Effector memory CD4-positive, alpha-beta T cell (primary cell): ENCODE results near the gene SMAD3.

ENCODE experiments used
- DNase-seq, 3 donors: peaks; one replicate each; pipeline ENCODE4 v3.0.0-alpha.2; 2020
- H3K27ac ChIP-seq: 2 replicates; pipeline ENCODE4 v1.7.0; 2013; ENCODE audit warnings: mild to moderate bottlenecking, low read length, moderate library complexity; ENCODE audit not compliant: insufficient read depth, poor library complexity, severe bottlenecking
- H3K27me3 ChIP-seq: replicated peaks from 2 replicates; pipeline ENCODE4 v1.7.0; 2013; ENCODE audit warnings: mild to moderate bottlenecking, low read length; ENCODE audit not compliant: insufficient read depth, control insufficient read depth, poor library complexity, severe bottlenecking
- H3K36me3 ChIP-seq: 2 replicates; pipeline ENCODE4 v1.7.0; 2013; ENCODE audit warnings: mild to moderate bottlenecking, low read length, moderate library complexity; ENCODE audit not compliant: control insufficient read depth, insufficient read depth
- H3K4me1 ChIP-seq: 2 replicates; pipeline ENCODE4 v1.7.0; 2013; ENCODE audit warnings: low read length, mild to moderate bottlenecking; ENCODE audit not compliant: control insufficient read depth, insufficient read depth, poor library complexity, severe bottlenecking
- H3K4me3 ChIP-seq: 2 replicates; pipeline ENCODE4 v1.7.0; 2013; ENCODE audit warnings: low read length, low read depth, mild to moderate bottlenecking; ENCODE audit not compliant: insufficient read depth, poor library complexity, severe bottlenecking
- H3K9me3 ChIP-seq: 2 replicates; pipeline ENCODE4 v1.7.0; 2013; ENCODE audit warnings: mild to moderate bottlenecking, low read length, moderate library complexity; ENCODE audit not compliant: control insufficient read depth

SMAD3 gene

DNA sequence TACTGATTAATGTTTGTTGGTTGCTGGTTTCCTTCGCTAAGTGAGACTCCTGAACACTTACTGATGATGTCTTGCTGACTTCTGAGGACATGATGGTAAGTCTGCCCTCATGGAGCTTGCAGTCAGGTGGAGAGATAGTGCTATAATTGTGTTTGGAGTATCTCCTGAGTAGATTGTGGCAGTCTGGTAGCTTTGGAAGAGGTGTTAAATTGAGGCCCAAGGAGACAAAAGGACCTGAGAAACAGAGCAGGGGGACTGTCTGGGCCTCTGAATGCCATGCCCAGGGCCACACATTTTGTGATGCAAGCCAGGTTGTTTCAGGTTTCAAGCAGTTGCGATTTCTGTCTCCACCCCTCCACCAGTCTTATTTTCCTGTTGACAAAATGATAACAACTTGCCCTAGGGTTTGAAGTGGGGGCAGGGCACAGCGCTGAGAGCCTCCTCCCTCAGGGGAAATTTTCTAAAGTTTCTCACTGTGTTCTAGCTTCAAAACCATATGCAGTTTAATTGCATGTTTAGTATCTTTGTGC, 16.7 kb downstream of the SMAD3 start:
- Histone ChIP-seq H3K36me3 (no peaks in the 10 kb centered on the region), H3K27me3 (no peaks in the 10 kb centered on the region), H3K9me3 (no peaks in the 10 kb centered on the region), H3K4me1 (peaks cover 79% of the 10 kb centered on the region), H3K27ac (peak overlapping the region; percentile 72), H3K4me3 (no peak overlapping the region)
- peak in 2 of 3 donors; percentile 53 for DNase-seq

DNA sequence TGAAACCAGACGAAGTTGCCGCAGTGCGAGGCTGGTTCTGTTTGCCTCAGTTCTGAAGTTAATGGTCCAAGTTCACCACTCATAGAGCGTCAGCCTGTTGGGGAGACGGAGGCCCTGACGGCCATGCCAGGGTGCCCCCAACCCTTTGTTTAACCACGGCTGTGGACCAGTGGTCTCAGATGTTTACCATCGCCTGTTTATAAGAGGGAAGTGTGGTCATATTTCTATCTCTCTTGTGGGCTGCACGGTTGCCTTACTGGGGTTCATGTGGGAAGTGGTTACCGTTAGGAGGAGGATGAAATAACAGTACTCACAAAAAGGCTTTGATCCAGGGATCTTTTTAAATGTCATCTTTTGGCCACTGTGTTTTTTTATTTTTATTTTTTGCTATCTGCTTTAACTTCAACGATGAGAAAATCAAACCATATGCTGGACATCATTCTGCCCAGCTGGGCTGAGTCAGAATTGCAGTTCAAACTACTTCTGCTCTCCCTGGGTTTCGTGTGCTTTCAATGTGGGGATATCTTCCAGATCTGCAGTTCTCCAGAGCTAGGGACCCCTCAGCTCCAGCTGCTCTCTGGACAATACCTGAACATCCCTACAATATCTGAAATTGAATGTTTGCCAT, 17.8 kb downstream of the SMAD3 start:
- Histone ChIP-seq H3K9me3 (no peaks in the 10 kb centered on the region), H3K27ac (peak overlapping the region; percentile 72), H3K36me3 (no peaks in the 10 kb centered on the region), H3K27me3 (no peaks in the 10 kb centered on the region), H3K4me1 (peaks cover 81% of the 10 kb centered on the region), H3K4me3 (peak overlapping the region; percentile 35)
- DNase-seq: no peak

DNA sequence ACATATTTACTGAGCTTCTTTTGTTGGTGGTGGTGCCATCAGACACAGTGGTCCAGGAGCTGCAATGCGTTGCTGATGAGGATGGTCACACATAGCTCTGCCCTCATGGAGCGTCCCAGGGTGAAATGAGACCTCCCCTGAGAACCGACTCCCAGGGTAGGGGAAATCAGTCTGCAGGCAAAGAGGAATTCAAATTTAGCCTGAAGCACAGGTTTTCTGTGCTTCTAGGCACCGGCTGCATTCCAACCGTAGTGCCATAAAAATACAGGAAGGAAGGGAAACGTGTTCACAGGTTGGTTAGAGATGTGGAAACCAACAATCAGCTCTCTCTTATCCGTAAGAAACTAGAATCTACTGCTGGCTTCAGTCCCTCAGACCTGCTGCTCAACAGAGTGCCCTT, 19.2 kb downstream of the SMAD3 start:
- Histone ChIP-seq H3K9me3 (no peaks in the 10 kb centered on the region), H3K27ac (peak overlapping the region; percentile 19), H3K4me1 (peaks cover 80% of the 10 kb centered on the region), H3K27me3 (no peaks in the 10 kb centered on the region), H3K4me3 (no peak overlapping the region), H3K36me3 (no peaks in the 10 kb centered on the region)
- DNase-seq: no peak

DNA sequence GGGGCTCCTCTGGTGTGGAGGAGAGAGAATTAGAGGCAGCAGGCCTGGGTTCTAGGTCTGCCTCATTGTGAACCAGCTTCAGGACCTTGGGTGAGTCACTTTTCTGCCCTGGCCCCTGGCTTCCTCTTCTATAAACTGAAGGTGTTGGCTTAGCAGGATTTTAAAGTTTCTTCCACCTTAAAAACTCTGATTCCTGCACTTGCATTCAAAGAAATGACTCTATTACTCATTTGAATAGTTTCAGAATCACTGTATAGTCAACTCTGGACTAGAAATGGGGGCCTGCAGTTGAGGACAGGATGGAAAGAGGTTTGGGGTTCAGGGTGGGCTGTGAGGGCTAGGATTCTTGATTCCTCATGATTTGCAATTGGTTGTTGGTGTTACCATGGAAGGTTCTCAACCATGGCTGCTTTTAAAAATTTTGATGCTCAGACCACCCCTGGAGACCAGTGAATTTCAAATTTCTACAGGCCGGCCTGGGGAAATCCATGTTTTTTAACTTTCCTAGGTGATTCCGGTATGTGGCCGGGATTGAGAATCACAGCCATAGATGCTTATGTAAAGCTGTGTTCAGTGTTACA, 19.9 kb downstream of the SMAD3 start:
- Histone ChIP-seq H3K27me3 (no peaks in the 10 kb centered on the region), H3K4me1 (peaks cover 80% of the 10 kb centered on the region), H3K27ac (peak overlapping the region; percentile 19), H3K9me3 (no peaks in the 10 kb centered on the region), H3K36me3 (no peaks in the 10 kb centered on the region), H3K4me3 (no peak overlapping the region)
- DNase-seq: no peak

DNA sequence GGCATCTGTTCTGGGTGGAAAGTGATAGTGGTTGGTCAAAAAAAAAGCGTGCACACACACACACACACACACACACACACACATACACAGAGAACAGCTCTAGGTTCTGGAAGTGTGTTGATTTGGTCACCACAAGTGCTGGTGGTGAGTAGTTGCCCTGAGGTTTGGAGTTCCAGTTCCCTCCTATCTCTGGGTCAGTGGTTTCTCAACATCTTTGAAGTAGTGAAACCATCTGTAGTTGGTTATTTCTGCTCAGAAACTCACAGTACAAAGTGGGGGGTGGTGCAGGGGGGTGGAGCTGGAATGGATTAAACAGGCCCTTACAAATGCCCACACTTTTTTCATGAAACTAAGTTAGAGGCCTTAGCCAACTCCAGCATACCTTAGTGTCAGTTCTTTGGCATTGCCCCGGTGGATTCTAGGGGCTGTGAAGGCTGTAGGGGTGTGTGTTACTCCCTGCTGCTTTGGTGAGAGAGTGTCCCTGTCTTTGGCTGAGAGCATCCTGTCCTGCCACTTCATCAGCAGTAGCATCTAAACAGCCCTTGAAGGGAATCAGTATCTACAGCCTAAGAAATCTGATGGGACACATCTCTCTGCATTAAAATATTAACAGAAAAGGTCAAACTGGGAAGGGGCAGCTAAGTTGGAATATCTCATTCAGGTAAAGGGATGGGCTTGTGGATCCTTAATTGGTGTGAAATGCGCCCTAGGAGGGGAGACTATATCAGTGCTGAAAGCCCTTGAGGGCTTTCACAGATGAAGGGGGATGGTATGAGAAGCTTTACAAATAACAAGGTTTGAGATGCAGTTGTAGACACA, 20.6 kb downstream of the SMAD3 start:
- H3K36me3 ChIP-seq: no peaks in the 10 kb centered on the region
- peak overlapping the region; percentile 19 for H3K27ac ChIP-seq

DNA sequence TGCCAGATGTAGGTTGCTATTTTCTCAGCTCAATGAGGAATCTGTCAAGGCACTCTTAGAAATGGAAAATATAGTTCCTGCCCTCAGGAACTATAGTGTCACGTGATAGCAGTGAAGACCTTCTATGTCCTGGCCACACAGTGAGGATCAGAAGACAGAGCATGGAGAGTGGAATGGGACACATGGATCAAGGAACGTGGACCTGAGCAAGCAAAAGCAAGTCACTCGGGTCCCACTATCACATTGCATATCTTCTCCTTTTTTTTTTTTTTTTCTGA, 21.2 kb downstream of the SMAD3 start:
- DNase-seq: no peak
- H3K4me1 ChIP-seq: peaks cover 79% of the 10 kb centered on the region
- no peaks in the 10 kb centered on the region for H3K36me3 ChIP-seq
- H3K27me3 ChIP-seq: no peaks in the 10 kb centered on the region
- no peaks in the 10 kb centered on the region for H3K9me3 ChIP-seq
- no peak overlapping the region for H3K4me3 ChIP-seq
- H3K27ac ChIP-seq: no peak overlapping the region

More for the DNA sequence above, 20.6 kb downstream of the SMAD3 start:
- Histone ChIP-seq H3K4me3 (no peak overlapping the region), H3K9me3 (no peaks in the 10 kb centered on the region), H3K4me1 (peaks cover 80% of the 10 kb centered on the region), H3K27me3 (no peaks in the 10 kb centered on the region)
- DNase-seq: no peak

DNA sequence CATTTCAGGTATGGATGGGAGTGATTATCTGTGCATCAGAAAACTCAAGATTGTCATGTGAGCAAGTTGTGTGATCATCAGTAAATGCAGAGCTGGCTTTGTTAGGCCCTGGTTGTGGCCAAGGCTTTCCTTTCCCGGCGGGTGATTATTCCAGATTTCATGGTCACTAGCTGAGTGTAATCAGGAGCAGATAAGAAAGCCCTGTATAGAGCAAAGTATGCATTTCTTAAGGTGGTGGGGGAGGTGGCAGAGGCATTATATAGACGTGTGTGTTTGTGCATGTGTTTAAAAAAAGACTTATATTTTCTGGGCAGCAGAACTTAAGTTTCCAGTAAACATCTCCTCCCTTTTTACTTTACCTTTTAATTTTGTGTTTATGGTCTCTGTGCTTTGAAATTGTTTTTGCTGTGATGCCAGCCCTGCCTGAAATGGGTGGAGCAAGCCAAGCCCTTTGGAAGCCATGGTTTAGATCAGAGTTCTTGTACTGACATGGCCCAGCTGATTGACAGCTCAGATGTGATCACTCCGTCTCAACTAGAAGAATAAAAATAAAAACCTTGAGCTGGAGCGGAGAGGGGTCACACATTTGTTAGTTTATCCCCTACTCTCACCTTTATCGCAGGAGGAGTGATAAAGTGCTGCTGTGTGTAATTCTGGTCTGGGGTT, 22.2 kb downstream of the SMAD3 start:
- Histone ChIP-seq H3K4me3 (no peak overlapping the region), H3K27me3 (no peaks in the 10 kb centered on the region), H3K27ac (no peak overlapping the region), H3K9me3 (no peaks in the 10 kb centered on the region), H3K4me1 (peaks cover 83% of the 10 kb centered on the region), H3K36me3 (no peaks in the 10 kb centered on the region)
- DNase-seq: no peak

DNA sequence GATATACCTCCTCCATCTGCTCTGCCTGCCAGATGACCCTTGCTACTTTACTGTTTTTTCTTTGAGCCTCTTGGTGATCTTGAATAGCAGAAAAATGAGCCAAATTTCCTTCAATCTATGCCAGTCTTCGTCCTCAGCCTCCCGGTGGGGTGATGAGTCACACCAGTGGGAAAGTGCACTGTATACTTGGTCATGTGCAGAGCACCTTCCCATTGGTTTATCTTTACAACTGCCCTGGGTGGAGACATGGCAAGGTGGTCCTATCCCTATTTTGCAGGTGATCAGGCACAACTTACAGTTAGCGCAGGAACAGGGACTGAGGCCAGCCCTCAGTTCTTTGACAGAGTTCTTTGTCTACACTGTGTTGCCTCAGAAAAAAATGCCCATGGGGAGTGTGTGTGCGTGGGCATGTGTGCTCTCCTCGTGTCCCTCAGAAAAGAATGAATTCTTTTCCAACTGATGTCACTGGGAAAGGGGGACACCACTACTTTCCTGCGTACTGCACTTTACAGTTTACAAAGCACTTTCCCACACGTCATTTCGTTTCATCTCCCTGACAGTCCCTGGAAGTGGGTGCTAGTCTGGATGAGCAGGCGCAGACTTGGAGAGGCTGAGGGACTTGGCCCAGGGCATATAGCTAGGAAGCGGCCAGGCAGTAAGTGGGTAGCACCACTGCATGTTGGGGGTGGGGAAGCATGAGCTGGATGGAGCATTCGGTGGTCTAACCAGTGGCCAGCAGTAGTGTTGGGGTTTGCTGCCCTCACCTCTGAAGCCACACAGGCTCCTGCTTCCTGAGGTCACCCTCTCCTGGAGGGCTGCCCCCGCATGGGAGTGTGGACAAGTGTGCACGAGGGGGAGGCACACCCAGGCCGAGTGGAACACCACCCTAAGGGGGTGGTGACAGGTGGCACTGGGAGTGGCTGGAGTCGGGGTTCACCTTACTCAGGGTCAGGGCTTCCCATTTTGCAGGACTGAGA, 24.1 kb downstream of the SMAD3 start:
- H3K4me1 ChIP-seq: peaks cover 72% of the 10 kb centered on the region
- H3K9me3 ChIP-seq: no peaks in the 10 kb centered on the region
- no peak overlapping the region for H3K4me3 ChIP-seq
- DNase-seq: no peak
- H3K27me3 ChIP-seq: no peaks in the 10 kb centered on the region
- peaks cover 6% of the 10 kb centered on the region for H3K36me3 ChIP-seq
- no peak overlapping the region for H3K27ac ChIP-seq

DNA sequence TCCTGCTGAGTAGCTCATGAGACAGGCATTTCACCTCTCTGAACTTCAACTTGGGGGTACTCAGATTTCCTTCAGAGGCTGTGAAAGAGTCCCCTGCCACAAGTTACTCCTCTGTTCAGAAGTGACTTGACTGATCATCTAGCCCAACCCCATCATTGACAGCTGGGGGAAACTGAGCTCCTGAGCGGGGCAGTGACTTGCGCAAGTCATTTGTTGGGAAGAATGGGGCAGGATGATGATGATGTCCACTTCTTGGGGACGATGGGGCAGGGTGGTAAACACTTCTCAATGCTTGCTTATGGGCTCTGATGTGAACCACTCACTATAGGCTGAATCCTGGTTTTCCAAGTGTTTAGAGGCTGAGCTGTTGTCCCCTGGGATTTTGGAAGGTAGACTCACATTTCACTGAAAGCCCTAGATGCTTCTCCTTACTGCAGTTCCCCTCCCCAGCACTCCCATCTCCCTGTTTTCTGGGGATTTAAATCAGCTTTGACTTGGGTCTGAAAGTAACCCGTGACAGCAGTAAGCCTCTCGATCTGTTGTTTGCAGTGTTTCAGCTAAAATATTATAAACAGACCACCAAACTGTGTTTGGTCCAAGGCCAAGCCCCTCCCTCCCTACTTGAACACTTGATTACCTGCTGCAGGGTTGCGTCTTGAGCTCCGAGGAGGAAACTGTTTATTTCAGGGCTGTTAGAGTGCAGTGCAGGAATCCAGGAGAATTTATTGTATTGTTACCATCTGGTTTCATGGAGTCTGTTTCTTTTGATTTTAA, 25.1 kb downstream of the SMAD3 start:
- no peaks in the 10 kb centered on the region for H3K9me3 ChIP-seq
- H3K4me1 ChIP-seq: peaks cover 69% of the 10 kb centered on the region
- H3K36me3 ChIP-seq: peaks cover 6% of the 10 kb centered on the region
- no peaks in the 10 kb centered on the region for H3K27me3 ChIP-seq
- H3K4me3 ChIP-seq: no peak overlapping the region
- no peak for DNase-seq
- H3K27ac ChIP-seq: peak overlapping the region; percentile 89
